ENCODE data around the gene PHLDB1. TPM values are rescaled to one million over a fixed set of nuclear protein-coding genes. Genes with fewer than 3 reads are reported as not detected.
A peak's percentile ranks its signal among the peaks of the same experiment; 100 is the strongest.

The PHLDB1 gene
- total RNA-seq, 1 donor from 2014 or later = 120 TPM

DNA sequence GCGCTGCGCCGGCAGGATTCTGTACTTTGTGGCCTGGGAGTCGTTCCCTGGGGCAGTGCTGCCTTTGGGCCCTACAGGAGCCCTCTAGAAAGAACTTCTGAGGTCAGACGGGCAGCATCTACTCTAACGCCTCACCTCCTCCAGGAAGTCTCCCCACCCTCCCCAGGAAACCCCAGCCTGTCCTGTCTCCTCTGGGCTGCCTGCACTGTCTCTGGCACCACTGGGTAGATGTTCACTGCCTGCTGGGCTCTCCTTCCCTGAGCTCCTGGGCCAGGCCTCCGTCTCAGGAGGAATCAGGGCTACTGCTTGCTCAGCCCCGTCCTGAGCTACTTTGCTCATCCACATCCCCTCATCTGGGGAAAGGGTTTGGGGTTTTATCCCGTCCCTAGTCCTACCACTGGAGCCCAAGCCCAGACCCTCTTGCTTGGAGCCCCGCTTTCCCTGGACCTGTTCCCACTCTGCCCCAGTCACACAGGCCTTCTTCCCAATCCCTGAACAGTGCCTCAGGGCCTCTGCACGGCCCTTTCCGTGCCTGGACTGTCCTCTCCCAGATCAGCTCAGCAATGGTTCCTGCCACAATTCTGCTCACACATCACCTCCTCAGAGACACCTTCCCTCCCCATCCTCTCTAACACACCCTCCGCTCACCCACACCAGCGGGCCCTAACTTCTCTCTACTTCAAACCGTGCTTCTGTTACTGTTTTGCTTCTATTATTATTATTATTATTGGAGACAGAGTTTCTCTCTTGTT is 83.3 kb downstream of the PHLDB1 start:
- TF ChIP-seq, protein P1, sequence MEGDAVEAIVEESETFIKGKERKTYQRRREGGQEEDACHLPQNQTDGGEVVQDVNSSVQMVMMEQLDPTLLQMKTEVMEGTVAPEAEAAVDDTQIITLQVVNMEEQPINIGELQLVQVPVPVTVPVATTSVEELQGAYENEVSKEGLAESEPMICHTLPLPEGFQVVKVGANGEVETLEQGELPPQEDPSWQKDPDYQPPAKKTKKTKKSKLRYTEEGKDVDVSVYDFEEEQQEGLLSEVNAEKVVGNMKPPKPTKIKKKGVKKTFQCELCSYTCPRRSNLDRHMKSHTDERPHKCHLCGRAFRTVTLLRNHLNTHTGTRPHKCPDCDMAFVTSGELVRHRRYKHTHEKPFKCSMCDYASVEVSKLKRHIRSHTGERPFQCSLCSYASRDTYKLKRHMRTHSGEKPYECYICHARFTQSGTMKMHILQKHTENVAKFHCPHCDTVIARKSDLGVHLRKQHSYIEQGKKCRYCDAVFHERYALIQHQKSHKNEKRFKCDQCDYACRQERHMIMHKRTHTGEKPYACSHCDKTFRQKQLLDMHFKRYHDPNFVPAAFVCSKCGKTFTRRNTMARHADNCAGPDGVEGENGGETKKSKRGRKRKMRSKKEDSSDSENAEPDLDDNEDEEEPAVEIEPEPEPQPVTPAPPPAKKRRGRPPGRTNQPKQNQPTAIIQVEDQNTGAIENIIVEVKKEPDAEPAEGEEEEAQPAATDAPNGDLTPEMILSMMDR (conservative IDR thresholded peaks at IDR 0.05) = no peak
- H3K36me3 Mint-ChIP-seq (ENCODE audit: low read depth) = no peaks in the 10 kb centered on the region
- peak overlapping the region; percentile 82 for H3K27ac Mint-ChIP-seq (ENCODE audit: unreplicated experiment)
- H3K27me3 Mint-ChIP-seq (ENCODE audit: low read depth) = no peaks in the 10 kb centered on the region
- H3K4me3 Mint-ChIP-seq = no peak overlapping the region
- DNase-seq (ENCODE audit: low read depth, low spot score) = no peak
- H3K4me1 Mint-ChIP-seq = peaks cover 25% of the 10 kb centered on the region
- H3K9me3 Mint-ChIP-seq = no peaks in the 10 kb centered on the region

DNA sequence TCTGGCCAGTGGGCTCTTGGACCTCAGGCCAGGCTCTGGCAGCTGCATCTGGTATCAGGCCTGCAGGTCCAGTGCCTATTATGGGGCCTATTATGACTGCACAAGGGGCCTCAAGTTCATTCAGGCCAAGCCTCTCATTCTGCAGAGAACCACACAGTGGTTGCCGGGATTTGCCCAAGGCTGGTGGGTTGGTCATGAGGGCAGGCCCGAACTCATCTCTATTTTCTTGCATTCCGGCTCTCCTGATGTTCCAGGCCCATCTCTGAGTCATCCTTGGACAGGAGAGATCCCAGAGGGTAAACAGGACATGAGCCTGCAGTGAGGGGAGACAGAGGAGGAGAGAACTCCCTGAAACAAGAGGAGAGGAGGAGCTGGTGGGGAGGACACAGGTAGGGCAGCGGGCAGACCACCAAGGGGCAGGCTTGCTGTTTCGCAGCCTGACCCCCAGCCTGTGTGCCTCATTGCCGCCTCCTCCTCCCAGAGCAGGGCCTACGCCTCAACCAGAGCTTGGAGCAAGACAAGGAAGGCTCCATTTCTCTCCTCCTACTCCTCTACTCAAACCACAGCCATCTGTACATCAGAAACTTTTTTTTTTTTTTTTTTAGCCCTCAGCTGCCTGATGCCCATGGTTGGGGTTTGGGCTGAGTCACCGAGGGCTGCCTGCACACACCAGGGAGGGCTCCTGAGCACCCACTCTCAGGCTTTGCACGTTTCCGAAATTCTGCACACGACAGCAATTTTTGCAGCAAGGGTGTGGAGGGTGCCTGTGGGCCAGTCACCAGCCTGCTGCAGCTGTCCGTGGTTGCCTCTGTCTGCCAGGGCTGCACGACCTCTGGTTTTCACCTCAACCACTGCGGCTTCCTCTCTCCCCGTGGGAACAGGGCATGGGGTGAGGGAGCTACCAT is 84.8 kb downstream of the PHLDB1 start:
- Mint-ChIP-seq H3K27me3 (ENCODE audit: low read depth) (no peaks in the 10 kb centered on the region), H3K4me3 (no peak overlapping the region), H3K27ac (ENCODE audit: unreplicated experiment) (no peak overlapping the region), H3K36me3 (ENCODE audit: low read depth) (no peaks in the 10 kb centered on the region), H3K9me3 (no peaks in the 10 kb centered on the region), H3K4me1 (peaks cover 23% of the 10 kb centered on the region)
- TF ChIP-seq, protein P1 (conservative IDR thresholded peaks at IDR 0.05) = no peak
- no peak for DNase-seq (ENCODE audit: low read depth, low spot score)

DNA sequence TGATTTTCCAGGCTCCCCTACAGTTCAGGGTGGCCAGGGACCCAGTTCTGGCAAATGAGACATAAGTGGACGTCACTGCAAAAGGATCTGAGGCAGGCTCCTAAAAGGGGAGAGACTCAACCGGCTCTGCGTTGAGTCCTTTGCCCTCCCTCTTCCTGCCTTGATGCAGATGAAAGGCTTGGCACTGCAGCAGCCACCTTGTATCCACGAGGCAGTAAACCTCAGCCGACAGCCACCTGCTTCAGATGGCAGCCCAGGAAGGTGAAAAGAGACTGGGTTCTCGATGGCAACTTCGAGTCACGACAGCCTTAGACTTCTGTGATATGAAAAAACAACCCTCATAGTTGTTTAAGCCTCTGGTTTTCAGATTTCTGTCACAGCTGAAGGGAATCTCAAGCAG is 86.8 kb downstream of the PHLDB1 start:
- no peaks in the 10 kb centered on the region for H3K9me3 Mint-ChIP-seq
- H3K27ac Mint-ChIP-seq (ENCODE audit: unreplicated experiment) = no peak overlapping the region
- H3K27me3 Mint-ChIP-seq (ENCODE audit: low read depth) = no peaks in the 10 kb centered on the region
- no peak overlapping the region for H3K4me3 Mint-ChIP-seq
- no peak for DNase-seq (ENCODE audit: low read depth, low spot score)
- H3K36me3 Mint-ChIP-seq (ENCODE audit: low read depth) = no peaks in the 10 kb centered on the region
- TF ChIP-seq, protein P1 (conservative IDR thresholded peaks at IDR 0.05) = no peak
- peaks cover 8% of the 10 kb centered on the region for H3K4me1 Mint-ChIP-seq

DNA sequence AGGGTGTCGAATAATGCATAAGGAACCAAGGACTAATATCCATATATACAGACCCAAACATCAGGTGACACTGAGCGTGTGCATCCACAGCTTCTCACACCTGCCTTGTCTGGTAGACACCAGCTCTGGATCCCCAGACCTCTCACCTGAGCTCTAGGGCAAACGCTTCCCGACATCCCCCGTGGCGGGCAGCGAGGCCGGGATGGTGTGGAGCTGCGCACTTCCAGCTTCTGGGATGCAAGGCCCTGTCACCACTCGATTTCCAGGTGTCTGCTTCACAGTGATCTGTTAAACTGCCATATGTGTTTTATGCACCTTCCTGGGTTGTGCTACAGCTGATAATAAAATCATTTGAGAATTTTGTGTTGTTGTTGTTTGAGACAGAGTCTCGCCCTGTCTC is 87.4 kb downstream of the PHLDB1 start:
- no peaks in the 10 kb centered on the region for H3K36me3 Mint-ChIP-seq (ENCODE audit: low read depth)
- H3K4me3 Mint-ChIP-seq = no peak overlapping the region
- H3K27ac Mint-ChIP-seq (ENCODE audit: unreplicated experiment) = no peak overlapping the region
- H3K27me3 Mint-ChIP-seq (ENCODE audit: low read depth) = no peaks in the 10 kb centered on the region
- TF ChIP-seq, protein P1 (conservative IDR thresholded peaks at IDR 0.05) = no peak
- no peaks in the 10 kb centered on the region for H3K9me3 Mint-ChIP-seq
- no peak for DNase-seq (ENCODE audit: low read depth, low spot score)
- H3K4me1 Mint-ChIP-seq = peaks cover 8% of the 10 kb centered on the region

DNA sequence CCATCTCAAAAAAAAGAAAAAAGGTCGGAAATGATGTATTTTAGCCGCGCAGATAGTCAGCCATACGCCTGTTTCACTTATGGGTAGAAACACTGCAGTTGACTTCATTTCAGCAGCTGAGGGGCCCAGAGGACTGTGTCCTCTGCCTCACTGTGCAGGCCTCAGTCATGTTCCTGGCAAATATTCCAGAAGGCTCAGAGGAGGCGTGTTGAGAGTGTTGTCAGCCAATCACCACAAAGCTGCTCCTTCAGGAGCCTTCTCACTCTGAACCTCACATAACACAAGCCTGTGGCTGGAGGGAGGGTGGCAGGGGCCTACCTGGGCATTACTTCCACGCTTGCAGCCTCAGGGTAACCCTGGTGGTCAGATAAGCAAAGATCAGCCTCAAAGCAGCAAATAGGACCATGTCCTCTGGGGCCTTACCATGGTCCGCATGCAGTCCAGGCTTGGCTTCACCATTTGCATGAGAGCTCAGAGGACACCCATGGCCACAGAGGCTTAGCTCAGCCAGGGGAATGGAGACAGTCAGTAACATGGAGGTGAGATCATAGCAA is 89.3 kb downstream of the PHLDB1 start:
- no peak for DNase-seq (ENCODE audit: low read depth, low spot score)
- Mint-ChIP-seq H3K4me1 (no peaks in the 10 kb centered on the region), H3K9me3 (no peaks in the 10 kb centered on the region), H3K36me3 (ENCODE audit: low read depth) (no peaks in the 10 kb centered on the region), H3K4me3 (no peak overlapping the region), H3K27me3 (ENCODE audit: low read depth) (no peaks in the 10 kb centered on the region), H3K27ac (ENCODE audit: unreplicated experiment) (peak overlapping the region; percentile 71)
- TF ChIP-seq, protein P1 (conservative IDR thresholded peaks at IDR 0.05) = no peak

All from neural crest cell (in vitro differentiated cells).